Bronchial epithelial cell (primary cell): Measurements from ENCODE around the gene PHACTR4. TPM values are rescaled to one million over a fixed set of nuclear protein-coding genes. Genes with fewer than 3 reads are reported as not detected.

Source experiments
- DNase-seq: peaks from one replicate; pipeline ENCODE4 v3.0.0-alpha.2; 2010; ENCODE audit warnings: low read depth
- FAIRE-seq: peaks from 2 replicates; lab custom pipeline; 2011; peaks lifted over from hg19 to GRCh38; lab: Jason Lieb, UNC
- H3K27me3 ChIP-seq: 2 replicates; pipeline ENCODE4 v1.5.1; 2011; ENCODE audit warnings: low read length; ENCODE audit not compliant: control insufficient read depth, insufficient read depth
- H3K36me3 ChIP-seq: 2 replicates; pipeline ENCODE4 v1.5.1; 2011; ENCODE audit warnings: low read length; ENCODE audit not compliant: control insufficient read depth, insufficient read depth
- H3K4me3 ChIP-seq: 2 replicates; pipeline ENCODE4 v1.5.1; 2011; ENCODE audit warnings: mild to moderate bottlenecking, low read depth, low read length, control low read depth
- total RNA-seq: library from RNA; depleted of rRNA; stranded (reverse); fragments of >200 nt; gene quantifications from 2 replicates; pipeline ENCODE4 v1.2.1, GENCODE V29; 2014
- TF ChIP-seq, protein P1 (sequence below): IDR thresholded peaks from 2 replicates; pipeline ENCODE4 v1.5.1; 2011; ENCODE audit warnings: mild to moderate bottlenecking, moderate library complexity, low read length, control low read depth, inconsistent platforms; ENCODE audit not compliant: insufficient read depth, severe bottlenecking

Gene PHACTR4
- total RNA-seq, 1 donor from 2014 or later = 3.2 TPM

DNA sequence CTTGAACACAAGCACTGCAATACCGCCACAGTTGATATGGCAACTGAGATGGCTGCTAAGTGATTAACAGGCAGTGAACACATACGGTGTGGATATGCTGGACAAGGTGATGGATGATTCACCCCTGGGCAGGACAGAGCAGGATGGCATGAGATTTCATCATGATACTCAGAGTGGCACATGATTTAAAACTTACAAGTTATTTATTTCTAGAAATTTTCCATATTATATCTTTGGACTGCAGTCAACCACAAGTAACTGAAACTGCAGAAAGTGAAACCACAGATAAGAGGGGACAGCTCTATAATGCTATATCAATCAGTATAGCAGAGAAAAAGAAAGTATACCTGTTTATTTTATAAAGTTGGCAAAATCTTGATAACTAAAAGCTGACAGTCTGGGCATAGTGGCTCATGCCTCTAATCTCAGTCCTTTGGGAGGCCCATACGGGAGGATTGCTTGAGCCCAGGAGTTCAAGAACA is 47.9 kb downstream of the PHACTR4 start:
- H3K27me3 ChIP-seq = no peaks in the 10 kb centered on the region
- TF ChIP-seq, protein P1, sequence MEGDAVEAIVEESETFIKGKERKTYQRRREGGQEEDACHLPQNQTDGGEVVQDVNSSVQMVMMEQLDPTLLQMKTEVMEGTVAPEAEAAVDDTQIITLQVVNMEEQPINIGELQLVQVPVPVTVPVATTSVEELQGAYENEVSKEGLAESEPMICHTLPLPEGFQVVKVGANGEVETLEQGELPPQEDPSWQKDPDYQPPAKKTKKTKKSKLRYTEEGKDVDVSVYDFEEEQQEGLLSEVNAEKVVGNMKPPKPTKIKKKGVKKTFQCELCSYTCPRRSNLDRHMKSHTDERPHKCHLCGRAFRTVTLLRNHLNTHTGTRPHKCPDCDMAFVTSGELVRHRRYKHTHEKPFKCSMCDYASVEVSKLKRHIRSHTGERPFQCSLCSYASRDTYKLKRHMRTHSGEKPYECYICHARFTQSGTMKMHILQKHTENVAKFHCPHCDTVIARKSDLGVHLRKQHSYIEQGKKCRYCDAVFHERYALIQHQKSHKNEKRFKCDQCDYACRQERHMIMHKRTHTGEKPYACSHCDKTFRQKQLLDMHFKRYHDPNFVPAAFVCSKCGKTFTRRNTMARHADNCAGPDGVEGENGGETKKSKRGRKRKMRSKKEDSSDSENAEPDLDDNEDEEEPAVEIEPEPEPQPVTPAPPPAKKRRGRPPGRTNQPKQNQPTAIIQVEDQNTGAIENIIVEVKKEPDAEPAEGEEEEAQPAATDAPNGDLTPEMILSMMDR = no peak
- no peaks in the 10 kb centered on the region for H3K36me3 ChIP-seq
- H3K4me3 ChIP-seq = no peak overlapping the region
- DNase-seq (peak; percentile 98), FAIRE-seq (peak; percentile 68)

DNA sequence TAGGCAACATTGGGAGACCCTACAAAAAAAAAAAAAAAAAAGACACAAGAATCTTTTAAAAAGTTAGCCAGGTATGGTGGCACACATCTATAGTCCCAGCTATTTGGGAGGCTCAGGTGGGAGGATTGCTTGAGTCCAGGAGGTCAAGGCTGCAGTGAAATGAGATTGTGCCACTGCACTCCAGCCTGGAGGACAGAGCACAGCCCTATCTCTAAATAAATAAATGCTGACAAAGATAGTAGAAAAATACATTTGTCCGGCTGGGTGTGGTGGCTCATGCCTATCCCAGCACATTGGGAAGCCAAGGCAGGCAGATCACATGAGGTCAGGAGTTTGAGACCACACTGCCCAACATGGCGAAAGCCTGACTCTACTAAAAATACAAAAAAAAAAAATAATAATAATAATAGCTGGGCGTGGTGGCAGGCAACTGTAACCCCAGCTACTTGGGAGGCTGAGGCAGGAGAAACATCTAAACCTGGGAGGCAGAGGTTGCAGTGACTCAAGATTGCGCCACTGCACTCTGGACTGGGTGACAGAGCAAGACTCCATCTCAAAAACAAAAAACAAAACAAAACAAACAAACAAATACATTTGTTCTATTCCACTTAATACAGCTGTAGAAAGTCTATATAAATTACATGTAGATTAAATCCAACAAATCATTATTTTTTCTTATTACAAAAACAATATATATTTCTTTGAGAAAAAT is 48.5 kb downstream of the PHACTR4 start:
- FAIRE-seq (no peak), DNase-seq (peak; percentile 30)
- Histone ChIP-seq H3K36me3 (no peaks in the 10 kb centered on the region), H3K27me3 (no peaks in the 10 kb centered on the region), H3K4me3 (no peak overlapping the region)
- TF ChIP-seq, protein P1 = no peak

DNA sequence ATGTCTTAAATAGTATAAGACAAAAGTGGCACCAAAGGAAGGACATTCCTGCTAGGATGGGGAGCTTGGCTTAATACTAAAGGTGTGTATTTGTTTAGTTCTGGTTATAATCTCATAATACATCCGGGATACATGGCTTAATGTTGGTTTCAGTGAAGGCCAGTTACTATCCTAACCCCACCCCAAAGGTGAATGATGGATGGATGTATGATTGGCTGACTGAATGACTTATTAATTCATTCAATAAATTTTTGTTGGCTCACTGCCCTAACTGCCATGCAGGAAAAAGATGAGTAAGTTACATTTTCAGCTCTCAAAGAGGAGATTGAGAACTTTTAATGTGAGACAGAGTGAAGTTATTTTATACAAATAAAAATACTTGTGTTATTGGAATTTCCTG is 52.2 kb downstream of the PHACTR4 start:
- TF ChIP-seq, protein P1 = no peak

DNA sequence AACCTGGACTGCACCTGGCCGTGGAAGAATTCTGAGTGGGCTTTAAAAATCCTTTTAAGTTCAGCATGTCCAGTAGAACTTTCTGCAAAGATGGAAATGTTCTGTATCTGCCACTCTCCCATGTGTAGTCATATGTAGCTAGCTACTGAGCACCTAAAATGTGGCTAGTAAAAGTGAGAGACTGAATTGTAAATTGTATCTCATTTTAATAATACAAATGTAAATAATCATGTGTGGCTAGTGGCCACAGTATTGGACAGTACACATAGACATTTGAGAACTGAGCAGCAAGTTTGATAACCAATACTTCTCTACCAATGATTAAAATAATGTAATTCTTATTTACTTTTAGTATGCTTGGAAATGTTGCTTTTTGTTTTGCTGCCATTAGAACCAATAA is 57.3 kb downstream of the PHACTR4 start:
- TF ChIP-seq, protein P1 = no peak
- Histone ChIP-seq H3K27me3 (no peaks in the 10 kb centered on the region), H3K4me3 (no peak overlapping the region), H3K36me3 (peaks cover 2% of the 10 kb centered on the region)
- FAIRE-seq = no peak
- no peak for DNase-seq

More for the DNA sequence above, 52.2 kb downstream of the PHACTR4 start:
- Histone ChIP-seq H3K27me3 (no peaks in the 10 kb centered on the region), H3K4me3 (no peak overlapping the region), H3K36me3 (peaks cover 2% of the 10 kb centered on the region)
- FAIRE-seq (no peak), DNase-seq (peak; percentile 61)

DNA sequence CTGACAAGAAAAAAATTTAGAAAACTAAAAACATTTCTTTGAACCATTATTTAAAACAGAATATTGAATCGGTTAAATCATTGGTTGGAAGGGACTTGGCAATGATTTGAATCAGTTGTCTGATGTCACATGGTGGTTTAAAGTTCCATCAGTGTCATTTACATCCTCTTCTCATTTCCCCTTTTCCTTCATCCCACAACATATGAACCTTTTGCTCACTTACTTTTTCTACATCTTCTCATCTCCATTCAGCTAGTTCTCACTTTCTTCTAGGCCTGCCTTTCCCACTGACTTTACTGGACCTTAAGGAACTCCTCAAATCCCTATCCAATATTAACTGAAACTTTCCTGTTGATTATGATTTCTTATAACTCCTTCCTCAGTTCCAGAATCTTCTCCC is 58.5 kb downstream of the PHACTR4 start:
- no peak overlapping the region for H3K4me3 ChIP-seq
- no peak for DNase-seq
- no peak for FAIRE-seq
- H3K36me3 ChIP-seq = peaks cover 3% of the 10 kb centered on the region
- H3K27me3 ChIP-seq = no peaks in the 10 kb centered on the region
- TF ChIP-seq, protein P1 = no peak
